NOMO-1 (cell line): ENCODE data around the gene CNR1.

Experiments
- DNase-seq, 2 experiments: peaks; one replicate each; lab custom pipeline; 2025; ENCODE audit not compliant: unreplicated experiment in 2 of 2; lab: John Stamatoyannopoulos, UW

The CNR1 gene

GRCh38 chr6:88144637-88145297, 21.4 kb downstream of the CNR1 start:
- DNase-seq: no peak

- DNase-seq: no peak
These were observed 22.6 kb downstream of the CNR1 start for GRCh38 chr6:88143421-88144157.

GRCh38 chr6:88142297-88142668, 23.9 kb downstream of the CNR1 start:
- no peak for DNase-seq

- no peak for DNase-seq
These were observed 24.4 kb downstream of the CNR1 start for GRCh38 chr6:88141561-88142296.

- no peak for DNase-seq
These were observed 28.2 kb downstream of the CNR1 start for GRCh38 chr6:88137915-88138314.

GRCh38 chr6:88135578-88136114, 30.5 kb downstream of the CNR1 start:
- no peak for DNase-seq

GRCh38 chr6:88134575-88134974, 31.6 kb downstream of the CNR1 start:
- DNase-seq: no peak

GRCh38 chr6:88133718-88134117, 32.4 kb downstream of the CNR1 start:
- no peak for DNase-seq

GRCh38 chr6:88124925-88125557, 41.1 kb downstream of the CNR1 start:
- no peak for DNase-seq

GRCh38 chr6:88120635-88121034, 45.5 kb downstream of the CNR1 start:
- DNase-seq: no peak

GRCh38 chr6:88119769-88120168, 46.4 kb downstream of the CNR1 start:
- no peak for DNase-seq

- DNase-seq: no peak
These were observed 49.9 kb downstream of the CNR1 start for GRCh38 chr6:88116276-88116675.

GRCh38 chr6:88115307-88115706, 50.8 kb downstream of the CNR1 start:
- no peak for DNase-seq

GRCh38 chr6:88114838-88115237, 51.3 kb downstream of the CNR1 start:
- DNase-seq: no peak

- no peak for DNase-seq
These were observed 54.2 kb downstream of the CNR1 start for GRCh38 chr6:88111991-88112390.

- no peak for DNase-seq
These were observed 58.9 kb downstream of the CNR1 start for GRCh38 chr6:88107241-88107640.

GRCh38 chr6:88105741-88106340, 60.3 kb downstream of the CNR1 start:
- no peak for DNase-seq
